Ectodermal cell (in vitro differentiated cells): ENCODE data around the gene LTB4R.

Experiments used
- H3K27ac ChIP-seq: 2 replicates; pipeline ENCODE4 v1.7.0; 2013; ENCODE audit warnings: mild to moderate bottlenecking, low read depth, low read length; ENCODE audit not compliant: insufficient read depth, poor library complexity, severe bottlenecking
- H3K27me3 ChIP-seq: 2 replicates; pipeline ENCODE4 v1.7.0; 2013; ENCODE audit warnings: mild to moderate bottlenecking, low read length; ENCODE audit not compliant: insufficient read depth, control insufficient read depth, poor library complexity, severe bottlenecking
- H3K36me3 ChIP-seq: one replicate; pipeline ENCODE4 v1.7.0; 2013; ENCODE audit warnings: low read length; ENCODE audit not compliant: control insufficient read depth, insufficient read depth
- H3K4me1 ChIP-seq: one replicate; pipeline ENCODE4 v1.7.0; 2013; ENCODE audit warnings: low read length; ENCODE audit not compliant: control insufficient read depth, insufficient read depth
- H3K4me3 ChIP-seq: 2 replicates; pipeline ENCODE4 v1.7.0; 2013; ENCODE audit warnings: low read depth, low read length, control low read depth; ENCODE audit not compliant: insufficient read depth
- H3K9me3 ChIP-seq: 2 replicates; pipeline ENCODE4 v1.7.0; 2013; ENCODE audit warnings: mild to moderate bottlenecking, low read length, moderate library complexity; ENCODE audit not compliant: control insufficient read depth
- WGBS, 2 experiments: methylation state at CpG; one replicate each; pipeline ENCODE4 v1.1.7; 2013; ENCODE audit warnings: missing lambda C conversion rate in 2 of 2; 5-methylcytosine and 5-hydroxymethylcytosine counted together

LTB4R gene

DNA sequence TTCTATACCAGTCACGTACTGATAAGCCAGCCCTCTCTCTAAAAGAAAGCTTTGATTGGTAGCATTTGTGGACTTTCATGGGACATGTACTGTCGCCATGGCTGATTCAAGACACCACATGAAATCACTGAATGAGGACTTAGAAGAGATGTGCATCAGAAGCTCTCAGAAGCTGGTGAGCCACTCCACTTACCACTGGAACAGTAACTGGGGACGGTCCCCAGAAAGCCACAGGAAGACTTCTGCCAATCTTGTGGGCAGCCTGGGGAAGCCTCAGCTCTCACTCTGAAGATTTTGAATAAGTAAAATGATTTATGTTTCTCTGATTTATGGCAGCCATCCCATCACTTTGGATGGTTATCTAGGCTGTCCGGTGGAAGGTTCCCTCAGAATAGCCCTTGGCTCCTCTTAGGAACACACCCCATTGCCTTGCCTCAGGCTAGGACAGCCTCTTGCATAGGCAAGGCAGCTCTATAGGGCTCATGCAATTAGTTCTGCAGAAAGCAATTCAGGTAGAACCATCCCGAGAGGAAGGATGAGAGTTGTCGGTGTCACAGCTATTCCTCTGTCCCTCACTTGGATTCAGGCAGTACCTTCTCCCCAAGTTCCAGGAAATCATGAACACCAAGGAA is 21.5 kb upstream of the LTB4R start:
- no peaks in the 10 kb centered on the region for H3K9me3 ChIP-seq
- H3K27me3 ChIP-seq: no peaks in the 10 kb centered on the region
- H3K4me3 ChIP-seq: no peak overlapping the region
- no peak overlapping the region for H3K27ac ChIP-seq
- no peaks in the 10 kb centered on the region for H3K4me1 ChIP-seq
- 75 to 80% methylated on average over 6 of the region's 6 CpGs for WGBS, 2 experiments
- H3K36me3 ChIP-seq: no peaks in the 10 kb centered on the region

DNA sequence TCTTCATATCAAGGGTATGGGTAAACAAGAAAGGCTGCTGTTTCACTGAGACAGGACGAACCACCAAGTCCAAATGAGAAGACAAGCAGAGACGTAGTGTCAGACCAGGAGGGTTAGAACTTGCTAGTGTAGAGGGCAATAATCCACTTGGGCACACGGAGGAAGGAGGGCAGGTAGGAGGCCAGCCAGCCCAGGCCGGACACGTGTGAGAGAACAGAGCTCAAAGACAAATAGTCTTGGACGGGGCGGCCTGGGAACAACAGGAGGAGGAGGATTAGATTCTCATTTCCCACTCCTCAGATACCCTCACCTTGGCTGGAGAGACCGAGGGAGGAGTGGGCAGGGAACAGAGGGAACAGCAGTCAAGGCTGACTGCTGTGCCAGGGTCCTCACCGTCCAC is 20.6 kb upstream of the LTB4R start:
- H3K4me1 ChIP-seq: no peaks in the 10 kb centered on the region
- H3K4me3 ChIP-seq: no peak overlapping the region
- H3K27me3 ChIP-seq: no peaks in the 10 kb centered on the region
- H3K9me3 ChIP-seq: no peaks in the 10 kb centered on the region
- H3K36me3 ChIP-seq: no peaks in the 10 kb centered on the region
- no peak overlapping the region for H3K27ac ChIP-seq
- WGBS, 2 experiments: 93 to 94% methylated on average over 8 to 9 of the region's 9 CpGs

DNA sequence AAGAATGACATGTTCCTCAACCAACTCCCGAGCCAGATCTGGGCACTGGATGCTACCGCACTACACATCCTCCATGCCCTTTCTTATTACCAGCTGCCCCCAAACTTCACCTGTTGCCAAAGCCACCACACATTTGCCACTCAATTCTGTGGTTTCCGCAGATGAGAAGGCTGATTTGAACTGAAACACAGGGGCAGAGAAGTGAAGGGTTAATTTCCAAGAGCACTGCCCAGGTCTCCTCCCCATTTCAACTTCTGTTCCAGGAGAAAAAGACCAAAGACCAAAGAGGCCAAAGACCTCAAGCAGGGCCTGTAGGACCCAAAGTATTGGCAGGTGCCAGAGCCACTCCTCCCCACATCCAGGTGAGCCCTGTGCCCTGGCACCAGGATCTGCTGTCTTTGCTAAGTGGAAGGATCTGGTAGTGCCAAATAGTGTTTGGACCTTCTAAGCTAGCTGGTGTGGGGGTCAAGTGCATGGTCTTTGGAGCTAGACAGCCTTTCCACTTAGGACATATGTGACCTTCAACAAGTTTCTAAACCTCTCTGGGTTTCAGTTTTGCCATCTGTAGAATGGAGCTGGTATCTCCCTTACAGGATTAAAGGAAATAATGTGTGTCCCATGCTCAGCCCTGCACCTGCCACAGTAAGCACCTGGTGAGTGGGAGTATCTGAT is 19.7 kb upstream of the LTB4R start:
- Histone ChIP-seq H3K27me3 (no peaks in the 10 kb centered on the region), H3K4me1 (no peaks in the 10 kb centered on the region), H3K36me3 (peaks cover 5% of the 10 kb centered on the region), H3K27ac (no peak overlapping the region), H3K9me3 (no peaks in the 10 kb centered on the region), H3K4me3 (no peak overlapping the region)
- WGBS, 2 experiments: 94 to 96% methylated on average over 3 of the region's 3 CpGs

DNA sequence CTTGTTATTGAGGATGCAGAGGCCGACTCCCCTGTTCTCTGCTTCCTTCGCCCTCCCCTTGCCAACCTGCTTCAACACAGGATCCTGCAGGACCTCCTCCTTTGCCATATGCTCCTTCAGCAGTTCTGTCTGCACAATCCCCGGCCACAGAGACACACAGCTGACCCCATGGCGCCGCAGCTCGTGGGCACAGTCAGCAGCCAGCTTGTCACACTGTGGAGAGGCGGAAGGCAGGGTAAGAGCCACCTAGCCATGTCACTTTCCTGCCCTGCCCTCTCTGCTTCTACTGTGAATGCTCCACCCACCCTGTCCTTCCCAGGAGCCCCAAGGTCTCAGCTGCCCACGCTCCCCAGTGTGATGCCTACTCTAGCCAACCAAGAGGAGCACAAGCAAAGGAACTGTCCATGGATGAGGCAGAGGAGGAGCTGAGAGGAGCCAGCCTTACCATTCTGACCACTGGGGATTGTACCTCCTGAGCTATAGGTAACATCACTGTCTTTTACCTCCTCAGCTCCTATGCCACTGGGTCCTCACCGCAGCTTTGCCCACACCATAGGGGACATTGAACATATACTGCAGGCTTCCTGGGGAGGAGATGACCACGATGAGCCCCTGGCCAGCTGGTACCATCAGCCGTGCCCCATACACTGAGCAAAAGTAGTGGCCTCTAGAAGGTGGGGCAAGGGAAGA is 19.0 kb upstream of the LTB4R start:
- Histone ChIP-seq H3K27me3 (no peaks in the 10 kb centered on the region), H3K9me3 (no peaks in the 10 kb centered on the region), H3K4me1 (no peaks in the 10 kb centered on the region), H3K4me3 (no peak overlapping the region), H3K27ac (no peak overlapping the region), H3K36me3 (peaks cover 5% of the 10 kb centered on the region)
- 93 to 94% methylated on average over 11 of the region's 11 CpGs for WGBS, 2 experiments

DNA sequence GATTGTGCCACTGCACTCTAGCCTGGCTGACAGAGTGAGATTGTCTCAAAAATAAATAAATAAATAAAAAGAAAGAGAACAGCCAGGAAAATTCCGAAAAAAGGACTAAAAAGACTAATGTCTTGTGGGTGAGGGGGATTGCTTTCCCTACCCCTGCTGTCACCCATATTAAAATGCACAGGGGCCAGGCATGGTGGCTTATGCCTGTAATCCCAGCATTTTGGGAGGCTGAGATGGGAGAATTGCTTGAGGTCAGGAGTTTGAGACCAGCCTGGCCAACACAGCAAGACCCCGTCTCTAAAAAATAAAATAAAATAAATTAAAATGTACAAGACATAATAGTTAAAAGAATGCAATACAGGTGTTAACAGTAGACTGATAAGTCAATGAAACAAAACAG is 17.8 kb upstream of the LTB4R start:
- 93 to 100% methylated on average over 1 of the region's 2 CpGs for WGBS, 2 experiments
- Histone ChIP-seq H3K4me3 (no peak overlapping the region), H3K4me1 (no peaks in the 10 kb centered on the region), H3K27me3 (no peaks in the 10 kb centered on the region), H3K36me3 (peaks cover 5% of the 10 kb centered on the region), H3K9me3 (no peaks in the 10 kb centered on the region), H3K27ac (no peak overlapping the region)

DNA sequence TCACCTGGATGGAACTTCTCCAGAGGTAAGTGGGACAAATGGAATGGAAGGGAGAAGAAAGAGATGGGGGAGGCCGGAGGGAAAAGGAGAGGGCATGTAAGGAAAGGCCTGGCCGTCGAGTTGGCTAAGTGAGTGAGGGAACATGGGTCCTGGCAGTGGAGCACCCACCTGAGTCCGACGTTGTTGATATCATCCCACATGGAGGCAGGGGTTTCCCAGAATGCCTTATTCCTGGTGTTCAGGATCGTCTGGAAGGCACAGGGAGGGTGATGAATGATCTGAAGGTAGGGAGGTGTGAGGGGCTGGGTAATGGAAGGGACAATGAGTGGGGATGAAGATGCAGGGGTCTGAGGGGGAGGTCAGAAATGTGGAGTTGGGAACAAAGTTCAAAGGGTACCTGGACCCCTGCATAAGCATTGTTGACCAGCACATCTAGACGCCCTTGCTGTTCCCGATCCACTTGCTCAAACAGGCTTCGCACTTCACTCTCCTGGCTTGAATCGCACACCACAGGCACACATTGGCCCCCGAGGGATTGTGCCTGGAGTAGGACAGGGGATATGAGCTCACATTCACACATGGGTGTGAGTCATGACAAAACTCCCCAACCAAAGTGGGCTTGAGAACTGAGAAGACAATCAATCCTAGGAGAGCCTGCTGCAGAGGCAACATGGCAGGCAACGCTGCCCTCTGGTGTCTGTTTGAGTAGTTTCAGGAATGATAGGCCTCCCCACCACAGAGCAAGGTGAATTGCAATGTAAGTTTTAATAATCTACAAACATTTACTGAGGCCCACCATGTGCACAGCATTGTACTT is 14.8 kb upstream of the LTB4R start:
- Histone ChIP-seq H3K27ac (no peak overlapping the region), H3K9me3 (no peaks in the 10 kb centered on the region), H3K27me3 (no peaks in the 10 kb centered on the region), H3K4me1 (peaks cover 7% of the 10 kb centered on the region), H3K36me3 (peaks cover 5% of the 10 kb centered on the region), H3K4me3 (no peak overlapping the region)
- 68 to 71% methylated on average over 12 of the region's 12 CpGs for WGBS, 2 experiments

DNA sequence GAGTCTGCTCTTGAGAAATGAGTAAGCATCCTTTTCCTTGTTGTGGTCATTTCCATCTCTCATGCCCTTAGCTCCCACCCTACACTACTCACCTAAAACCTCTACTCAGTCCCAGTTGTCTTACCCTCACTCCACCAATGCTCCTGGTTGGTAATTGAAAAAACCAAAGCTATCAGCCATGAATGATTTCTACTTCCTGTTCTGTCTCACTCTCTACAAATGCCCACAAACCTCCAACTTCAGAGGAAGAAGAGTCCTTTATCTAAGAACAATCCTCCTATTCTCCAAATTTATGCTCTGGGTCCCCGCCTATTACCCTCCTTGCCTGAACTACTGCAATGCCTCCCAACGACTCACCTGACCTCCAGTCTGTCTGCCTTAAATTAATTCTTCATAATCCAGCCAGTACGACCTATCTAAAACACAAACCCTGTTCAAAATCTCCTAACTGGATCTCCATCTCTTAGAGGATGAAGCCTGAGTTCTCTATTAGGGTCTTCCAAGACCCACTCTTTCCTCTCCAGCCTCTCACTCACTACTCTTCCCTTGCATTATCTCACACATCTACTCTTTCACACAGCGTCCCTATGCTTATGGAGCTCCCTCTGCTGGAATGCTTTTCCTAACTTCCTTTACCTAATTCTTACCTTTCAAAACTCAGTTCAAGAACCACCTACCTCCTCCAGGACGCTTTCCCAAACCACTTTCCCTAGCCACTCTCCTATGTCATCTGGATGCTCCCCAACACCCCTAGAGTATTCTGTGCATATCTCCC is 13.9 kb upstream of the LTB4R start:
- H3K4me1 ChIP-seq: peaks cover 7% of the 10 kb centered on the region
- H3K36me3 ChIP-seq: peaks cover 13% of the 10 kb centered on the region
- no peak overlapping the region for H3K27ac ChIP-seq
- H3K27me3 ChIP-seq: no peaks in the 10 kb centered on the region
- 56 to 61% methylated on average over 5 of the region's 5 CpGs for WGBS, 2 experiments
- no peaks in the 10 kb centered on the region for H3K9me3 ChIP-seq
- H3K4me3 ChIP-seq: no peak overlapping the region

DNA sequence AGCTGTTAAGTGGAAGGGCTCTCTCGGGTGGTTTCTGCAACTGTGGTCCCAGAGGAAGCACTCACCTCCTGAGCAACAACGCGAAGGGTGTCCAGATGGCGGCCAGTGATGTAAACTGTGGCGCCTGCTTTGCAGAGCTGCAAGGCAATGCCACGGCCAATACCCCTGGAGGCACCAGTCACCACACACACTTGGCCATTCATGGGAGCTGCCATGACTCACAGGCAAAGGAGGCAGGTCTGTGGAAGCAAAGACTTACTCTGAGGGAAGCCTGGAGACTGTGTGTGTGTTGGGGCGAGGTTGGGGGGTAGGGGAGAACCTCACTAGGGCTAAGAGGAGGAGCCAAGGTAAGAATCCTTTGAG is 12.4 kb upstream of the LTB4R start:
- 78 to 81% methylated on average over 7 of the region's 7 CpGs for WGBS, 2 experiments
- no peak overlapping the region for H3K27ac ChIP-seq
- H3K9me3 ChIP-seq: no peaks in the 10 kb centered on the region
- peak overlapping the region; percentile 92 for H3K4me3 ChIP-seq
- H3K36me3 ChIP-seq: peaks cover 26% of the 10 kb centered on the region
- no peaks in the 10 kb centered on the region for H3K27me3 ChIP-seq
- H3K4me1 ChIP-seq: peaks cover 7% of the 10 kb centered on the region

DNA sequence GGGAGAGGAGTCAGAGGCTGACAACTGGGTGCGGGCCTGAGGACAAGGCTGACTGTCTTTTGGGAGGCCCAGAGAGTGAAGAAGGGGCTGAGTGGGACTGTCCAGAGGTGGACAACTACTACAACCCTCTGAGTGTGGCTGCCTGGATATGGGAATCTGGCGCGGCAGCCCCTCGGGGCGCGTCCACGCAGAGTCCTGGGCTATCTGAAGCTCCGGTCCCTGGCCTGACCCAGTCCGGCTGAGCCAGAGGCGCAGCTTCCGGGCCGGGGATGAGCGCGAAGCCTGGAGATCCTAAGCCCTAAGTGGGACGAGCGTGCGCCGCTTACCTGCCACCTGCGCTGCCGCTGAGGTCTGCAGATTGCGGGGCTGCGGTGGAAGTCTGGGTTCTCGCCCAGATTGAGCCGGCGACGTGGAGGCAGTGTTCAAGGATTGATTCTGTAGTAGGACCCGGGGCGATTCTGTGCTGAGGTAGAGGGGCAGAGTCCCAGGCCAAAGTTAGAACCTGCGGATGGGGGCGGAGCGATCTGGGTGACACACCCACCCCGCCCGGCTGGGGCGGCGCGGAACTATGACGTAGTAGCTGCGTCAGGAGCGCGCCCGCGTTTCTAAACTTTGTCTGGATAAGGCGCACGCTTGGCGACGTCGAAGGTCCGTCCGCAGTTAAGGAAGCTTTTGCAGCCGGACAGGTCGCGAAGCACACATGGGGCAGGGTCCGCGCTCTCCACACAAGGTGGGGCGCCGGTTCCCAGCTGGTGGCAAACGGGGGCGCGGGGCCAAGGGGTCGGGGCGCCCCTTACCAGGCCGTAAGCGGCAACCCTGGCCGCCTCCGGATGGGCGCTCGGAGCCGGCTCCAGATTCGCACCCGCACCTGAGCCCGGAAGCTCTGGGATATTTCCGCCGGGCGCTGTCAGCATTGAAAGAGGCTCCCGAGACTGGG is 11.8 kb upstream of the LTB4R start, which contains the start of the genes DHRS1 and NOP9:
Gene DHRS1 (minus strand): TSS at position 526 of the 937 bp plus-strand sequence. CDS start 674 bp downstream, outside the sequence.
Gene NOP9 (plus strand): TSS at position 596 of the 937 bp plus-strand sequence. CDS start 105 bp downstream, at position 701.
- no peaks in the 10 kb centered on the region for H3K27me3 ChIP-seq
- H3K4me1 ChIP-seq: peaks cover 7% of the 10 kb centered on the region
- H3K4me3 ChIP-seq: peak within 1 kb of the TSS; percentile 92
- peak within 1 kb of the TSS; percentile 44 for H3K27ac ChIP-seq
- 1% methylated on average over 75 of the region's 75 CpGs for WGBS, 2 experiments
- peaks cover 31% of the 10 kb centered on the region for H3K36me3 ChIP-seq
- H3K9me3 ChIP-seq: no peaks in the 10 kb centered on the region
